Stomach (tissue), 4 donors: ENCODE measurements around the gene RPTOR.

ENCODE experiments used
- EP300 ChIP-seq: sonication (generic); formaldehyde crosslinking; IDR thresholded peaks from one replicate; pipeline ENCODE4 v1.6.1; 2017; ENCODE audit warnings: antibody characterized with exemption
- POLR2A ChIP-seq, 4 donors: fragments of 450-650 bp; IDR thresholded peaks; one replicate each; pipeline ENCODE4 v1.6.1; 2016; ENCODE audit warnings: antibody characterized with exemption in 4 of 4, control low read depth in 2 of 4, mild to moderate bottlenecking in 1 of 4, moderate library complexity in 1 of 4
- POLR2AphosphoS5 ChIP-seq, 3 donors: sonication (generic); formaldehyde crosslinking; IDR thresholded peaks; one replicate each; pipeline ENCODE4 v1.6.1; 2016; ENCODE audit warnings: antibody characterized with exemption in 3 of 3
- TF ChIP-seq, protein P1 (sequence below), 7 experiments: fragments of 450-650 bp in 4 of 7; fragments of 200-600 bp in 3 of 7; sonication (generic) in 3 of 7; IDR thresholded peaks; one replicate each; pipeline ENCODE4 v1.5.1; 2016 to 2019; ENCODE audit warnings: antibody characterized with exemption in 7 of 7, control low read depth in 2 of 7, mild to moderate bottlenecking in 1 of 7

DNA sequence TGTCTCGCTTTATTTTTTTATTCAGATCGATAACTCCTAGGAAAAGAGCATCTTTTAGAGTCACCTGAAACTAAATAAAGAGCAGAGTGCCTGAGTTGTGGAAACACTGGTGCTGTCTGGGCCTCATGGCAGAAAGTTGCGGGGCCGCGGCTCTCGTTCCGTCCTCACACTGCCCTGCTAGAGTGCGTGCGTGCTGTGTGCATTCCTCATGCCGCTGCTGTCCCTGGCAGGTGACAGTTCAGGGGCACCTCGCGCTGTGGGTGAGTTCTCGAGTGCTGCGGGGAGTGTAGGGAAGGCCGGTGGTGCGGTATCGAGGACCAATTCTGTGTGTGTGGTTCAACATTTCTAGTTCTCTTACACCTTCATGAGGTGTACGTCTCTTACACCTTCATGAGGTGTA is 136.6 kb downstream of the RPTOR start:
- TF ChIP-seq, protein P1, sequence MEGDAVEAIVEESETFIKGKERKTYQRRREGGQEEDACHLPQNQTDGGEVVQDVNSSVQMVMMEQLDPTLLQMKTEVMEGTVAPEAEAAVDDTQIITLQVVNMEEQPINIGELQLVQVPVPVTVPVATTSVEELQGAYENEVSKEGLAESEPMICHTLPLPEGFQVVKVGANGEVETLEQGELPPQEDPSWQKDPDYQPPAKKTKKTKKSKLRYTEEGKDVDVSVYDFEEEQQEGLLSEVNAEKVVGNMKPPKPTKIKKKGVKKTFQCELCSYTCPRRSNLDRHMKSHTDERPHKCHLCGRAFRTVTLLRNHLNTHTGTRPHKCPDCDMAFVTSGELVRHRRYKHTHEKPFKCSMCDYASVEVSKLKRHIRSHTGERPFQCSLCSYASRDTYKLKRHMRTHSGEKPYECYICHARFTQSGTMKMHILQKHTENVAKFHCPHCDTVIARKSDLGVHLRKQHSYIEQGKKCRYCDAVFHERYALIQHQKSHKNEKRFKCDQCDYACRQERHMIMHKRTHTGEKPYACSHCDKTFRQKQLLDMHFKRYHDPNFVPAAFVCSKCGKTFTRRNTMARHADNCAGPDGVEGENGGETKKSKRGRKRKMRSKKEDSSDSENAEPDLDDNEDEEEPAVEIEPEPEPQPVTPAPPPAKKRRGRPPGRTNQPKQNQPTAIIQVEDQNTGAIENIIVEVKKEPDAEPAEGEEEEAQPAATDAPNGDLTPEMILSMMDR (IDR thresholded peaks at IDR 0.05) = no peak
- no peak for TF ChIP-seq POLR2A (IDR thresholded peaks at IDR 0.05)
- TF ChIP-seq POLR2AphosphoS5 (IDR thresholded peaks at IDR 0.05) = no peak
- no peak for TF ChIP-seq EP300
